HEK293 (cell line): ENCODE results near the gene S1PR5.

Experiments
- CTCF ChIA-PET: fragments of 350-600 bp; formaldehyde crosslinking; extraction: SDS; loops from one replicate; lab custom pipeline; 2021; ENCODE audit warnings: antibody characterized with exemption; lab: Yijun Ruan, JAX
- POLR2A ChIA-PET: fragments of 300-600 bp; formaldehyde crosslinking; extraction: SDS; loops from one replicate; lab custom pipeline; 2020; ENCODE audit warnings: antibody characterized with exemption, inconsistent platforms; lab: Yijun Ruan, JAX
- H3K27ac ChIP-seq: fragments of 200-500 bp; sonication (Bioruptor generic); 2 replicates; pipeline ENCODE4 v1.5.1; 2014; ENCODE audit warnings: low read depth, low read length, control low read depth, inconsistent platforms; ENCODE audit errors: extremely low read depth
- H3K36me3 ChIP-seq, 2 experiments: fragments of 200-500 bp in 1 of 2; sonication (Bioruptor generic) in 1 of 2; 1 replicate in 1 of 2; 2 replicates in 1 of 2; pipeline ENCODE4 v1.5.1; 2014 to 2017; ENCODE audit warnings: inconsistent platforms in 2 of 2, low read length in 2 of 2; ENCODE audit not compliant: control insufficient read depth in 2 of 2, insufficient read depth in 1 of 2
- H3K4me1 ChIP-seq: fragments of 200-500 bp; sonication (Bioruptor generic); 2 replicates; pipeline ENCODE4 v1.5.1; 2014; ENCODE audit warnings: mild to moderate bottlenecking, low read length, inconsistent platforms; ENCODE audit not compliant: control insufficient read depth, insufficient read depth
- H3K4me3 ChIP-seq: 2 replicates; pipeline ENCODE4 v1.5.1; 2011; ENCODE audit warnings: low read depth, mild to moderate bottlenecking, control low read depth, low read length, moderate library complexity
- H3K9me3 ChIP-seq: fragments of 200-500 bp; sonication (Bioruptor generic); 2 replicates; pipeline ENCODE4 v1.5.1; 2014; ENCODE audit warnings: low read depth, low read length, inconsistent platforms; ENCODE audit not compliant: control insufficient read depth, insufficient read depth
- GLIS1 ChIP-seq: fragments of 450-650 bp; formaldehyde crosslinking; IDR thresholded peaks from 2 replicates; pipeline ENCODE4 v1.5.1; 2016; ENCODE audit warnings: missing biosample characterization, missing genetic modification characterization
- HIC1 ChIP-seq: fragments of 450-650 bp; formaldehyde crosslinking; IDR thresholded peaks from 2 replicates; pipeline ENCODE4 v1.5.1; 2016; ENCODE audit warnings: missing biosample characterization, missing genetic modification characterization
- MZF1 ChIP-seq: fragments of 450-650 bp; formaldehyde crosslinking; IDR thresholded peaks from 2 replicates; pipeline ENCODE4 v1.5.1; 2017; ENCODE audit warnings: missing biosample characterization, missing genetic modification characterization, borderline replicate concordance
- OSR2 ChIP-seq: fragments of 450-650 bp; formaldehyde crosslinking; IDR thresholded peaks from 2 replicates; pipeline ENCODE4 v1.5.1; 2016; ENCODE audit warnings: missing biosample characterization, missing genetic modification characterization
- ZBTB10 ChIP-seq: fragments of 450-650 bp; formaldehyde crosslinking; IDR thresholded peaks from 2 replicates; pipeline ENCODE4 v1.5.1; 2016; ENCODE audit warnings: missing biosample characterization, missing genetic modification characterization
- ZFP69B ChIP-seq: fragments of 450-650 bp; formaldehyde crosslinking; IDR thresholded peaks from 2 replicates; pipeline ENCODE4 v1.5.1; 2016; ENCODE audit warnings: missing biosample characterization, missing genetic modification characterization
- ZIC2 ChIP-seq: fragments of 450-650 bp; formaldehyde crosslinking; IDR thresholded peaks from 2 replicates; pipeline ENCODE4 v1.5.1; 2016; ENCODE audit warnings: missing biosample characterization, missing genetic modification characterization
- ZNF138 ChIP-seq: fragments of 450-650 bp; formaldehyde crosslinking; IDR thresholded peaks from 2 replicates; pipeline ENCODE4 v1.5.1; 2016; ENCODE audit warnings: missing biosample characterization, missing genetic modification characterization, borderline replicate concordance
- ZNF214 ChIP-seq: fragments of 450-650 bp; formaldehyde crosslinking; IDR thresholded peaks from 2 replicates; pipeline ENCODE4 v1.5.1; 2017; ENCODE audit warnings: missing biosample characterization, mild to moderate bottlenecking, missing genetic modification characterization, borderline replicate concordance
- ZNF221 ChIP-seq: fragments of 450-650 bp; formaldehyde crosslinking; IDR thresholded peaks from 2 replicates; pipeline ENCODE4 v1.5.1; 2017; ENCODE audit warnings: missing biosample characterization, missing genetic modification characterization, borderline replicate concordance
- ZNF248 ChIP-seq: fragments of 450-650 bp; formaldehyde crosslinking; IDR thresholded peaks from 2 replicates; pipeline ENCODE4 v1.5.1; 2017; ENCODE audit warnings: missing biosample characterization, missing genetic modification characterization
- ZNF280C ChIP-seq: fragments of 450-650 bp; formaldehyde crosslinking; IDR thresholded peaks from 2 replicates; pipeline ENCODE4 v1.5.1; 2016; ENCODE audit warnings: missing biosample characterization, missing genetic modification characterization
- ZNF341 ChIP-seq: fragments of 450-650 bp; formaldehyde crosslinking; IDR thresholded peaks from 2 replicates; pipeline ENCODE4; 2016; ENCODE audit warnings: low read depth, missing biosample characterization, missing genetic modification characterization
- ZNF488 ChIP-seq: fragments of 450-650 bp; formaldehyde crosslinking; IDR thresholded peaks from 2 replicates; pipeline ENCODE4 v1.5.1; 2016; ENCODE audit warnings: missing biosample characterization, missing genetic modification characterization
- ZNF501 ChIP-seq: fragments of 450-650 bp; formaldehyde crosslinking; IDR thresholded peaks from 2 replicates; pipeline ENCODE4 v1.5.1; 2016; ENCODE audit warnings: missing biosample characterization, missing genetic modification characterization
- ZNF521 ChIP-seq: fragments of 450-650 bp; formaldehyde crosslinking; IDR thresholded peaks from 2 replicates; pipeline ENCODE4 v1.5.1; 2017; ENCODE audit warnings: missing biosample characterization, mild to moderate bottlenecking, missing genetic modification characterization
- ZNF596 ChIP-seq: fragments of 450-650 bp; IDR thresholded peaks from 2 replicates; pipeline ENCODE4 v1.5.0; 2018; ENCODE audit warnings: missing biosample characterization, mild to moderate bottlenecking, missing genetic modification characterization, moderate library complexity
- ZNF654 ChIP-seq: fragments of 450-650 bp; formaldehyde crosslinking; IDR thresholded peaks from 2 replicates; pipeline ENCODE4 v1.5.1; 2016; ENCODE audit warnings: low read depth, missing biosample characterization, missing genetic modification characterization
- ZNF664 ChIP-seq: fragments of 450-650 bp; formaldehyde crosslinking; IDR thresholded peaks from 2 replicates; pipeline ENCODE4 v1.5.1; 2016; ENCODE audit warnings: missing biosample characterization, missing genetic modification characterization

S1PR5 gene

GRCh38 chr19:10499550-10500246 lies 17.5 kb downstream of the S1PR5 start:
- TF ChIP-seq MZF1 (no peak), ZIC2 (peak; percentile 42; the same call in 1 of the 2 replicates)
- Histone ChIP-seq H3K4me1 (peaks cover 4% of the 10 kb centered on the region; the same call in 1 of the 2 replicates), H3K4me3 (no peak overlapping the region), H3K36me3 (peaks cover 31 to 49% of the 10 kb centered on the region in 2 experiments; a peak in 2 of 3 replicates), H3K27ac (no peak overlapping the region), H3K9me3 (no peaks in the 10 kb centered on the region)
- POLR2A ChIA-PET: interaction anchor here (0.6 to 1.5 kb wide), 3 partner anchors 53 to 278 kb away, joined by 3 to 4 read pairs (median 3); no protein-coding TSS in a partner anchor
- CTCF ChIA-PET: interaction anchor here (0.6 to 1.7 kb wide), 3 partner anchors 21 to 164 kb away, joined by 3 to 5 read pairs (median 3); no protein-coding TSS in a partner anchor

- Histone ChIP-seq H3K36me3 (peaks cover 32 to 60% of the 10 kb centered on the region in 2 experiments; a peak in 2 of 3 replicates), H3K4me3 (no peak overlapping the region), H3K27ac (no peak overlapping the region), H3K9me3 (no peaks in the 10 kb centered on the region), H3K4me1 (peaks cover 4% of the 10 kb centered on the region; the same call in 1 of the 2 replicates)
- ChIA-PET POLR2A (interaction anchor here (0.7 kb wide), 1 partner anchor 70 kb away, joined by 4 read pairs; no protein-coding TSS in a partner anchor), CTCF (interaction anchor here (0.6 to 1.0 kb wide), 4 partner anchors 11 to 80 kb away, joined by 3 to 5 read pairs (median 4); no protein-coding TSS in a partner anchor)
- TF ChIP-seq ZFP69B (tag by site-specific recombination) (no peak), ZNF664 (tag by site-specific recombination) (peak; percentile 91), OSR2 (tag by site-specific recombination) (no peak)
Observed at GRCh38 chr19:10497371-10497770, 19.9 kb downstream of the S1PR5 start.

- Histone ChIP-seq H3K4me1 (no peaks in the 10 kb centered on the region), H3K27ac (no peak overlapping the region), H3K4me3 (no peak overlapping the region), H3K9me3 (no peaks in the 10 kb centered on the region), H3K36me3 (peaks cover 27 to 70% of the 10 kb centered on the region in 2 experiments; a peak in 2 of 3 replicates)
- ChIA-PET POLR2A (no interaction called here), CTCF (interaction anchor here (0.6 to 4.0 kb wide), 8 partner anchors 9 to 209 kb away, joined by 3 to 21 read pairs (median 4); no protein-coding TSS in a partner anchor)
- TF ChIP-seq HIC1 (no peak), ZNF214 (tag by site-specific recombination) (no peak), ZNF221 (tag by site-specific recombination) (no peak), ZNF488 (no peak), ZNF248 (tag by site-specific recombination) (no peak), ZNF280C (no peak), ZNF654 (tag by site-specific recombination) (no peak), ZNF596 (tag by site-specific recombination) (no peak), GLIS1 (no peak), ZNF138 (tag by site-specific recombination) (no peak), ZNF341 (tag by site-specific recombination) (no peak), ZNF521 (tag by site-specific recombination) (no peak), ZNF501 (no peak), ZBTB10 (tag by site-specific recombination) (no peak)
Observed at GRCh38 chr19:10491472-10492047, 25.7 kb downstream of the S1PR5 start.
